ENCODE data around the gene EVI5L.
"Not testable (repeated sequence)": the region's sequence is repeated elsewhere in the genome, so short reads cannot be mapped to it uniquely, and the experiment has no call there.

EVI5L gene

DNA sequence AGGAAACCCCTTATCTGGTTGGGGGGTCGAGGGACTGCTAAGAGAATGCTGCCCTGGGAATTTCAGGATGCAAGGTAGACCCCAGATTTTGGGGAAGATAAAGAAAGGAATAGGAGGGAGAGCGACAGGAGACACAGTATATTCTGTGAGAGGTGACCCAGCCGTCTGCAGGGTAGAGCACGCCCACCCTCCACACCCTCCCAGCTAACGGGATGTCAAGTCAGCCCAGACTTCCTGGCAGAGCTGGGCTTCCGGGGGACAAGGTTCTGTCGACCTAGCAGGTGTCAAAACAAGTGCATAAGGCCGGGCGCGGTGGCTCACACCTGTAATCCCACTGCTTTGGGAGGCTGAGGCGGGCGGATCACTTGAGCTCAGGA is 44.9 kb downstream of the EVI5L start:
- no peak for DNase-seq

DNA sequence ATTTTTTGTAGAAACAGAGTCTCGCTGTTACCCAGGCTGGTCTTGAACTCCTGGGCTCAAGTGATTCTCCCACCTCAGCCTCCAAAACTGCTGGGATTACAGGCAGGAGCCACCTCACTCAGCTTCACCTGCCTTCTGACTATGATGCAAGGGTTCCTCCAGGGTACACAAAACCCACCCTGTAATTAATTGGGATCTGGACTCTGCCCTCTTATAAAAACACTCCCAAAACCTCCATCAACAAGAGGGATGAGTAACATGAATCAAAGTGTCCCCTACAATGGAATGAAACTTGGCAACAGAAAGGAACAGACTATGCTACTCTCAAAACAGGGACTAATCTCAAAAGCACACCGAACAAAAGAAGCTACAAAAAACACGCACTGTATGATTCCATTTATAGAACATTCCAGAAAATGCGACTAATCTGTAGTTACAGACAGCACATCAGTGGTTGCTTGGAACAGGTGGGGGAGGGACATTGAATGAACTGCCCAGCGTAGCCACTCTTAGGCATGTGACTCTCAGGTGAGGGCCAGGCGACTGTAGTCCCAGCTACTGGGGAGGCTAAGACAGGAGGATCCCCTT is 47.3 kb downstream of the EVI5L start:
- no peak for DNase-seq

DNA sequence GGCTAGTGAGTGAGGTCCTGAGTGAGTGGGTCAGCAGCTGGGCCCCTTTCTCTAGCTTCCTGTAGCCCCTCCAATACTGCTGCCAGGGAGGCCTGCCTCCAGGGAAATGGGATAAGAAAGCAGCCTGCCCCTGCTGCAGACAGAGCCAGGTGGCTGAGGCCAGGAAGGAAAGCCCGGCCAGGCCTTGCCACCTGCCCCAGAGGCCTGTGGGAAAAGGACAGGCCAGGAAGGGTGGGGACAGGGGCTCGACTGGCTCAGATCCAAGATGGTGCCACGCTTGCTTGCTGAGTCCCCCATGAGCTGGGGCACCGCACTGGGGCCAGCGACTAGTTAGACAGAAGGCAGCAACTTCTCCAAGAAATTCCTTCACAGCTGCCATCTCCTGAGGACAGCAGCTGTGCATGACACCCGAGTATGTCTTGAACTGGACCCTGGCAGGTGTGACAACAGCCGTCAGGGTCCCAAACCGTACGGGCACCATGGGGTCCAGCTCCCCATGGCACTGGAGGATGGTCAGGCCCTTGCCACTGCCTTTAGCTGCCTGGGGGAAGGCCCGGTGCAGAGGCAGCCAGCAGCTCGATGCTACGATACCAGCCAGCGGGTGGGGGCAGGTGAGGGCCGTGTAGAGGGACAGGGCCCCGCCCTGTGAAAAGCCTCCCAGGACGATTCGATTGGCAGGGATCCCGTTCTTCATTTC is 49.2 kb downstream of the EVI5L start:
- no peak for DNase-seq

DNA sequence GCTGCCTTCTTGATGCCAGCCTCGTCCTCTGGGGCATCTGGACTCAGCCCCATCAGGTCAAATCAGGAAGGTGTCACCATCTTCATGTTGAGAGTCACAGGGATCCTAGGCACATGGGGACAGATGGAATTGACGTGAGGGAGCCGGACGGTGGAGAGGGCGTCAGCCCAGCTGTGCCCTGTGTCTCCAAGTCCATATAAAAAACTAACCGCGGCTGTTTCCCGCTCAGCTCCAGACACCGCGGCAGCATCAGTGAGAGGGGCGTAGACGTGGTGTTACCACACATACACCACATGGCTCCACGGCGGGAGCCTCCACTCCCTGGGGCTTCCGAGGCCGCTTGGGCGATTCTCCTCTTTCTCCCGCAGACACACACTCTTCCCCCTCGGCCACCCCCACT is 49.8 kb downstream of the EVI5L start:
- no peak for DNase-seq

DNA sequence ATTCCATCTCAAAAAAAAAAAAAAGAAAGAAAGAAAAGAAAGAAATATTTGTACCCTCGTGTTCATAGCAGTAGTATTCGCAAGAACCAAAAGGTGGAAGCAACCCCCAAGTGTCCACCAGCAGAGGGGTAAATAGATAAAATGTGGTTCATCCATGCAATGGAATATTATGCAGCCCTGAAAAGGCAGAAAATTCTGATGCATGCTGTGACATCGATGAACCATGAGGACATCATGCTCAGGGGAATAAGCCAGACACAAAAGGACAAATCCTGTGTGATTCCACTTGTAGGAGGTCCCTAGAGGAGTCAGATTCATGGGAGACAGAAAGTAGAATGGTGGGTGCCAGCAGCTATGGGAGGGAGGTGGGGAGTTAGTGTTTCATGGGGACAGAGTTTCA is 51.9 kb downstream of the EVI5L start:
- no peak for DNase-seq

DNA sequence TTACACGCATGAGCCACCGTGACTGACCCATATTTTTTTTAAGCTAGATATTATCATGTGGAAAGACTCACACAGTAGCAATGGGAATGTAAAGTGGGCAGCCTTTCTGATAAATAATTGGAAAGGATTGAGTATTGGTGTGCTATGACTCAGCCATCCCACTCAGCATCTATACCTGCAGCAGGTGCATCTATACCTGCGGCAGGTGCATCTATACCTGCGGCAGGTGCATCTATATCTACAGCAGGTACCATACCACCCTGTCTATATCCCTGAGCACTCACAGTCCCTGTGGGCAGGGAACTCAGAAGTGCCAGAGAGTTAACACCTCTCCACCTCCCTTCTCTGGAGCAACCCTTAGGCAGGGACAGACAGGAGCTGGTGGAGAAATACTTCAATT is 53.1 kb downstream of the EVI5L start:
- no peak for DNase-seq

DNA sequence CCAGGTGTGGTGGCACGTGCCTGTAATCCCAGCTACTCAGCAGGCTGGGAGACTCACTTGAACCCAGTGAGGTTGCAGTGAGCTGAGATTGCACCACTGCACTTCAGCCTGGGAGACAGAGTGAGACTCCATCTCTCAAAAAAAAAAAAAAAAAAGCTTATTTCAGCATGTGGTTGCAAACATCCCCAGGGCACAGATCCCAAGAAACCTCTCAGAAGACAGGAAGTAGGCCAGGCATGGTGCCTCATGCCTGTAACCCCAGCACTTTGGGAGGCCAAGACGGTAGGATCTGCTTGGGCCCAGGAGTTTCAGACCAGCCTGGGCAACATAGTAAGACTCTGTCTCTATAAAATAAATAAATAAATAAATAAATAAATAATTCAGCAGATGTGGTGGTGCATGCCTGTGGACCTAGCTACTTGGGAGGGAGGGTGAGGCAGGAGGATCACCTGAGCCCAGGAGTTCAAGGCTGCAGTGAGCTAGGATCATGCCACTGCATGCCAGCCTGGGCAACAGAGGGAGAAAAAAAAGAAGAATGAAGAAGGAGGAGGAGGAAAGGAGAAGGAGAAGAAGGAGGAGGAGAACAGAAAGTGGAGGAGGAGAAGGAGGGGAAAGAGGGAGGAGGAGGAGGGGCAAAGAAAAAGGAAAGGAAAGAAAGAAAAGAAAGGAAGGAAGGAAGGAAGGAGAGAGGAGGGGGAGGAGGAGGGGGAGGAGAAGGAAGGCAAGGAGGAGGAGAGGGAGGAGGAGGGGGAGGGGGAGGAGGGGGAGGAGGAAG is 54.0 kb downstream of the EVI5L start:
- DNase-seq: no peak

DNA sequence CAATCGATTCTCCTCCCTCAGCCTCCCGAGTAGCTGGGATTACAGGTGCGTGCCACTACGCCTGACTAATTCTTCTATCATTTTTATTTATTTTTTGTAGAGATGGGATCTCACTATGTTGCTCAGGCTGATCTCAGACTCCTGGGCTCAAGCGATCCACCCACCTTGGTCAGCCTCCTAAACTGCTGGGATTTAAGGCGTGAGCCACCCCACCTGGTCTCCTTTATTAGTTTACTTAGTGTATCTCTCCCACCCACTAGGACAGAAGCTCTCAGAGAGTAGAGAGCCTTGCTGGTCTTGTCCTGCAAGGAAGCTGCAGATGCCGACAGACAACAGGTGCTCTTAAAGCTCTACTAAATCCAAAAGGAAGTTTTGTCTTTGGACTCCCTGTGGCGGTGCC is 55.8 kb downstream of the EVI5L start:
- no peak for DNase-seq

DNA sequence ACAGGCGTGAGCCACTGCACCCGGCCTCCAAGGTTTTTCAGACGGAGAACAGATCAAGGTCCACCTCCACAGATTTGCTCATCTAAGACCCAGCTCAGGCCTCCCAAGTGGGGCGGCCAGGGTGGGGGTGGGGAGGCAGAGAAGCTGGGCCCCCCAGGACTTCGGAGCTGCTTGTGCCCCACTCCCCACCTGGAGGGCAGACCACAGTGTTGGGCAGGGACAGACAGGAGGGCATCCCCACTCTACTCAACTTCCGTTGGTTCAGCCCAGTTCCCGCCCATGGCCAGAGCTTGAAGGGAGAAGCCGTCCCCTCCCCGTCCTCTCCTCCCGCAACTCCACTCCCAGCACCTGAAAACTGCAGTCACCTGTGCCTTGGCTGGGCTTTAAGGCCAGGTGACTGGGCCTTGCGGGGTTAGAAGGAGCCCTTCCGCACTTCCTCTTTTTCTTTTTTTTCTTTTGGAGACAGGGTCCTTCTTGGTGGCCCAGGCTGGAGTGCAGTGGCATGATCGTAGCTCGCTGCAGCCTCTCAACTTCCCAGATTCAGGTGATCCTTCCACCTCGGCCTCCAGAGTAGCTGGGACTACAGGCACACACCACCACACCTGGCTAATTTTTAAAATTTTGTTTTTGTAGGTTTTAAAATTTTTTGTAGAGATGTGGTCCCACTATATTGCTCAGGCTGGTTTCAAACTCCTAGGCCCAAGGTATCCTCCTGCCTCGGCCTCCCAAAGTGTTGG is 57.6 kb downstream of the EVI5L start:
- no peak for DNase-seq

DNA sequence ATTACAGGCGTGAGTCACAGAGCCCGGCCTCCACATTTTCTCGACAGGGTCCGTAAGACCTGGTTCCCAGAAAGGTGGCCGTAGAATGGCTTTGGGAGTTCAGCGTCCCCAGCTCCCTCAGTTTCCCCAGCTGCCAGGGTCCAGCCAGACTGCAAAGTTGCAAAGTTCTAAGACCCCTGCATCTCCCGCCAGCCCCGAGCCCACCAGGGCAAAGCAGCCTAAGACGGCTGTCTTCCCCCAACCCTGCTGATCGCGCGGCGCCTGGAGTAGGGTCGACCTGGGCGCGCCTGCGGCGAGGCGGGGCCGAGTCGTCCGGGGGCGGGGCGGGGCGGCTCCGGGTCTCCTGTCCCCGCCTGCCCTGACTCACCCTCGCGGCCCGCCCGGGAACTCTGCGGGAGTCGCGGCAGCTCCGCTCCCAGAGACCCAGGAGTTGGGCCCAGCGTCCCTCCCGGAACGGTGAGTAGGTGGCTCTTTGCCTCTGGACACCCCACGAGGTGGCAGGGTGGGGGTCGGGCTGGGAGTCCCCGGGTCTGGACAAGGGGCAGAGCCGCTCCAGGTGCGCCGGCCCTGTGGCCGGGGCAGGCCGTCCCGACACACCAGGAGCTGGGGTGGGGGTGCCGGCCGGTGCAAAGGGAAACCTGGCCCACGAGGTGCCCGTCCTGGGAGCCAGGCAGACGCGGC is 58.3 kb downstream of the EVI5L start, which contains the start of gene LRRC8E:
Gene LRRC8E (plus strand): TSS at position 366 of the 681 bp plus-strand sequence. CDS start 7,094 bp downstream, outside the sequence.
- no peak for DNase-seq

DNA sequence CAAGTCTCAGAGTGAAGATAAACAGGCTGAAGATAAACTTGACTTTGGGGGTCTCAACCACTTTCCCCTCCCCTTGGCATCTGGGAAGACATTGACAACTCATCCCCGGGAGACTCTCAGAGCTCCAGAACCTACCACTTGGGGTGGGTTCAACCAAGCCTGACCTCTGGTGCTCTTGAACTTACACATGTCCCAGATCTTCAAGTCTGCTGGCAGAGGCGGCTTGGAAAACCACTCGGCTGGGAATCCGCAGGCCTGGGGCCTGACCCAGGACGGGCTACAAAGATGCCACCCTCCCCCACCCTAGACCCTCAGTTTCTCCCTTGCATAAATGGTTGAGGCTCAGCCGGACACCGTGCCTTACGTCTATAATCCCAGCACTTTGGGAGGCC is 58.8 kb downstream of the EVI5L start:
- no peak for DNase-seq

DNA sequence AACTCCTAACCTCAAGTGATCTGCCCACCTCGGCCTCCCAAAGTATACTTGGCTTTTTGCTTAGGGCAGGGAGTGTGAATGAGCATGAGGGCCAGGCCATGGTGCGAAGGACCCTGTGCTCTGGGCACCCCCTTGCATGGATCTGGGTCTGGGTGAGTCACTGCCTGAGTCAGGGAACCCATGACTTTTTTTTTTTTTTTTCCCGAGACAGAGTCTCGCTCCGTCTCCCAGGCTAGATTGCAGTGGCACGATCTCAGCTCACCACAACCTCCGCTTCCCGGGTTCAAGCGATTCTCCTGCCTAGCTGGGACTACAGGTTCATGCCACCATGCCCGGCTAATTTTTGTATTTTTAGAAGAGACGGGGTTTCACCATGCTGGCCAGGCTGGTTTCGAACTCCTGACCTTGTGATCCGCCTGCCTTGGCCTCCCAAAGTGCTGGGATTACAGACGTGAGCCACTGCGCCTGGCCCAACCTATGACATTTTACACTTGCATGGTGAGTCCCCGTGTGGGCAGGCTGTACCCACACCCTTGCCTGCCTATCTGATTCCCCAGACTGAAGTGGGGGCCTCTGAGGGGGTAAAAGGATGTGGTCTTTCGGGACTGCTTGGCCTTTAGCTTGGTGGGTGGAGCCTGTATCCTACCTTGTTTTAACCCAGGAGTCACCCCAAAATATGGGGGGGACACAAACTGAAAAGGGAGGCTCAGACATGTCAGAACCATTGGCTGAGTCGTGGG is 63.5 kb downstream of the EVI5L start:
- DNase-seq: not testable (repeated sequence)

DNA sequence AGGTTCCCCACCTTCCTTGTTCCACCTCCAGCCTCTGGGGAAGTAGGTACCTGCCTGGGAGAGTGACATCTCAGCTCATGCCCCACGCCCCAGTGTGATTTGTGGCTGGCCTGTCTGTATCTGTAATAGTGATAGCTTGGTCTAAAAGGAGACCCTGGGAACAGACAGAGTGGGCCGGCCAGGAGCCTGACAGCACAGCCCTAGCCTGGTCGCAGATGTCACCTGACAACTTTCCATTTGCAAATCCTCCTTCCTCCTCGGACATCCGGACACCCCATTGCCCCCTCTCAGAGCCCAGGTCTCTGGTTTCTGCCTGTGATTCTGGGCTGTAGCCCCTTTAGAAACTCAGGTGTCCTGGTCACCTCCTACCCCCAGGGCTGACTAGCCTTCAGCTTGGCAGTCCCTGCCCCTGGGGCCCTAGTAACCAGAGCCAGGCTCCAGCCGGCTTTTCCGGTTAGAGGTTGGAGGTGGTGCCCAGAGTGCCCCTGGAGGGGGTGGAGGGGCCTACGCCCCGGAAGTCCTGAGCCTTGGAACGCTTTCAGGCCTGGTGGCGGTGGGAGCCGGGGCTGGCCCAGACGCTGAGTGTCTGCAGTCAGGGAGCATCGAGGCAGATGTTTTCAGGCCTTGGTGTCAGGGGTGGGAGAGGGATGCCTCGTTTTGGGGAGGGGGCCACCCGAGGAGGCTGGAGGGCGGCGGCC is 64.7 kb downstream of the EVI5L start:
- no peak for DNase-seq

DNA sequence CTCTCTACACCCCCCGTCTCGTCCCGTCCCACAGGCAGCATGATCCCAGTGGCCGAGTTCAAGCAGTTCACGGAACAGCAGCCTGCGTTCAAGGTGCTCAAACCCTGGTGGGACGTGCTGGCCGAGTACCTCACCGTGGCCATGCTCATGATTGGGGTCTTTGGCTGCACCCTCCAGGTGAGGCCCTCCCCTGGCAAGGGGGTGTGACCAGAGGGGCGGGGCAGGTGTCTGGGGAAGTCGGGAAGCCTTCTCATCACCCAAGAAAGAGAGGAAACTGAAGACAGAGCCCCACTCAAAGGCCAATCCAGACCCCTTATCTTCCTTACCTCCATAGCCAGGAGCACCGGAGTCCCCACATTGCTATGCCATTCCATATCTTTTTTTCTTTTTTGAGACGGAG is 65.5 kb downstream of the EVI5L start:
- no peak for DNase-seq

DNA sequence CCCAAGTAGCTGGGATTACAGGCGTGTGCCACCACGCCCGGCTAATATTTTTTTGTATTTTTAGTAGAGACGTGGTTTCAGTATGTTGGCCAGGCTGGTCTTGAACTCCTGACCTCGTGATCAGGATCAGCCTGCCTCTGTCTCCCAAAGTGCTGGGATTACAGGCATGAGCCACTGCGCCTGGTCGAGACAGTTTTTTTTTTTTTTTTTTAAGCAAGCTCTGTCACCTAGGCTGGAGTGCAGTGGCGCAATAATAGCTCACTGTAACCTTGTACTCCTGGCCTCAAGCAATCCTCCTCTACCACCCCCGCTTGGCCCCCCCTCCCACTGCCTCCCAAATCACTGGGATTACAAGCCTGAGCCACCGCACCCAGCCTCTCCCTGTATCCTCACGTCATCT is 67.3 kb downstream of the EVI5L start:
- DNase-seq: no peak

DNA sequence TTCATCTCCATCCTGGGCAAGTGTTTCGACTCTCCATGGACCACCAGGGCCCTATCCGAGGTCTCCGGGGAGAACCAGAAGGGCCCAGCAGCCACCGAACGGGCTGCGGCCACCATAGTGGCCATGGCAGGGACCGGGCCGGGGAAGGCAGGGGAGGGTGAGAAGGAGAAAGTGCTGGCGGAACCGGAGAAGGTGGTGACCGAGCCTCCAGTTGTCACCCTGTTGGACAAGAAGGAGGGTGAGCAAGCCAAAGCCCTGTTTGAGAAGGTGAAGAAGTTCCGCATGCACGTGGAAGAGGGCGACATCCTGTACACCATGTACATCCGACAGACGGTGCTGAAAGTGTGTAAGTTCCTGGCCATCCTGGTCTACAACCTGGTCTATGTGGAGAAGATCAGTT is 68.9 kb downstream of the EVI5L start:
- DNase-seq: no peak

DNA sequence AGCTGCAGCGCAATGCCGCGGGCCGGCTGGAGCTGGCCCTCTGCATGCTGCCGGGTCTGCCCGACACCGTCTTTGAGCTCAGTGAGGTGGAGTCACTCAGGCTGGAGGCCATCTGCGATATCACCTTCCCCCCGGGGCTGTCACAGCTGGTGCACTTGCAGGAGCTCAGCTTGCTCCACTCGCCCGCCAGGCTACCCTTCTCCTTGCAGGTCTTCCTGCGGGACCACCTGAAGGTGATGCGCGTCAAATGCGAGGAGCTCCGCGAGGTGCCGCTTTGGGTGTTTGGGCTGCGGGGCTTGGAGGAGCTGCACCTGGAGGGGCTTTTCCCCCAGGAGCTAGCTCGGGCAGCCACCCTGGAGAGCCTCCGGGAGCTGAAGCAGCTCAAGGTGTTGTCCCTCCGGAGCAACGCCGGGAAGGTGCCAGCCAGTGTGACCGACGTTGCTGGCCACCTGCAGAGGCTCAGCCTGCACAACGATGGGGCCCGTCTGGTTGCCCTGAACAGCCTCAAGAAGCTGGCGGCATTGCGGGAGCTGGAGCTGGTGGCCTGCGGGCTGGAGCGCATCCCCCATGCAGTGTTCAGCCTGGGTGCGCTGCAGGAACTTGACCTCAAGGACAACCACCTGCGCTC is 69.8 kb downstream of the EVI5L start:
- no peak for DNase-seq

DNA sequence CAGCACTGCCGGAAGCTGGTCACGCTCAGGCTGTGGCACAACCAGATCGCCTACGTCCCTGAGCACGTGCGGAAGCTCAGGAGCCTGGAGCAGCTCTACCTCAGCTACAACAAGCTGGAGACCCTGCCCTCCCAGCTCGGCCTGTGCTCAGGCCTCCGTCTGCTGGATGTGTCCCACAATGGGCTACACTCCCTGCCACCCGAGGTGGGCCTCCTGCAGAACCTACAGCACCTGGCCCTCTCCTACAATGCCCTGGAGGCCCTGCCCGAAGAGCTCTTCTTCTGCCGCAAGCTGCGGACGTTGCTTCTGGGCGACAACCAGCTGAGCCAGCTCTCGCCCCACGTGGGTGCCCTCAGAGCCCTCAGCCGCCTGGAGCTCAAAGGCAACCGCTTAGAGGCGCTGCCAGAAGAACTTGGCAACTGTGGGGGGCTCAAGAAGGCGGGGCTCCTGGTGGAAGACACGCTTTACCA is 70.4 kb downstream of the EVI5L start:
- no peak for DNase-seq

DNA sequence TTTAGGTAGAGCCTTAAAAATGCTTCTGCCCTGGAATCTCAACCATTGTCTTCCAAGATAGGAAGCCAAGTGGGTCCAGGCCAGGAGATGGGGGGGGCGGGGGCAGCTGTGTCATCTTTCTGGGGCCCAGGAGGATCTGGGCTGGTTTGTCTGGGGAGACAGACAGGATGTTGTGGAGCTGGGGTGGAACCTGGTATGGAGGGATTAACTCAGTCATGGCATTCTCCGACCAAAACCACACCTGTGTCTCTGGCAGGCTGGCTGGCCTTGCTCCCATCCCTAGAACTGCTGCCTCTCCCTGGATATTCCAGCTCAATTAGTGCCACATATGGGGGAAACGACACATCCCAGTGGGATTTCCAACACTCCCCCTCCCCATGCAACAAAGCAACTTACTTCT is 70.9 kb downstream of the EVI5L start:
- DNase-seq: no peak

DNA sequence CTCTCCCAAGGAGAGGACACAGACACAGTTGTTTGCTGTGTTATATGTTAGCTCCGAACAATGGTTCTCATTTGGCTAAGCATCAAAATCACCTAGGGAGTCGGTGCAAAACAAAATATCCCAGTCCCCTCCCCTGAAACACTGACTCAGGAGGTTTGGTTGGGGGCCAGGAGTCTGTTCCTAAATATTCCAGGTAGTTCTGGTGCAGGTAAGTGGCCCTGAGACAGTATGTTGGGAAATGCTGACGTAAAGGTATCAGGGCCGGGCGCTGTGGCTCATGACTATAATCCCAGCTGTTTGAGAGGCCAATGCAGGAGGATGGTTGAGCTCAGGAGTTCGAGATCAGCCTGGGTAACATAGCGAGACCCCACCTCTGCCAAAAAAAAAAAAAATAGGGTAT is 71.3 kb downstream of the EVI5L start:
- DNase-seq: no peak

DNA sequence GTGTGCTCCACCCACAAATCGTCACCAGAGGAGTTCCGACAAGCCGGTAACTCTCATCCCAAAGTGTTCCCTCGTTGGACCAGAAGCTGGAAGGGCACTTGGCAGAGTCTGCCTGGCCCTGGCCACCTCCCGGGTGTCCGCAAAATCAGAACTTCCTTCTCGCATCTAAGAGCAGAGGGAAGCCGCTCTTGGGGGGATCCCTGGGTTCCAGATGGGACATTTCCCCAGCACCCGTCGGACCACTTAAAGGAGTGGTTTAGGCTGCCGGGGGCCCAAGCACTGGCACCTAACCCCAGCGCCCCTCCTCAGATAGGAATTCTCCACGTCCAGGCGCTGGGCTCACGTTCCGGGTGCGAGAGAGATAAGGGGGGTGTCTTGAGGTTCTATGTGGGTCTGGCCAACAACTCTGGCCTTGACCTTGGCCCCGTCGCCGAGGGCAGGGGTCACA is 72.8 kb downstream of the EVI5L start:
- no peak for DNase-seq

Data from CD4-positive, alpha-beta T cell treated with Interleukin-15 for 1 hour (primary cell).